ENCODE measurements around the gene ABCA4. TPM values are rescaled to one million over a fixed set of nuclear protein-coding genes. Genes with fewer than 3 reads are reported as not detected.
"Not testable (repeated sequence)": the region's sequence is repeated elsewhere in the genome, so short reads cannot be mapped to it uniquely, and the experiment has no call there.

The ABCA4 gene
- polyA plus RNA-seq, 1 experiment = 0.17 TPM

- ChIA-PET CTCF (no interaction called here), POLR2A (no interaction called here)
- Histone ChIP-seq H3K27me3 (ENCODE audit: control insufficient read depth, insufficient read depth, low read length) (peaks cover 6% of the 10 kb centered on the region), H3K4me3 (ENCODE audit: low read depth, low read length) (no peak overlapping the region), H3K9me3 (ENCODE audit: control insufficient read depth, insufficient read depth, low read length) (peaks cover 2% of the 10 kb centered on the region; the same call in 1 of the 2 replicates), H3K27ac (ENCODE audit: low read depth, low read length) (no peak overlapping the region)
- no peak for DNase-seq (ENCODE audit: low read depth, low spot score)
- no peak for TF ChIP-seq CTCF (IDR thresholded peaks at IDR 0.05; ENCODE audit: low read depth, low read length)
These were observed 119.4 kb downstream of the ABCA4 start for GRCh38 chr1:94001397-94002045.

- CTCF ChIA-PET = no interaction called here
- H3K27me3 ChIP-seq (ENCODE audit: control insufficient read depth, insufficient read depth, low read length) = peaks cover 6% of the 10 kb centered on the region
- peaks cover 2% of the 10 kb centered on the region; the same call in 1 of the 2 replicates for H3K9me3 ChIP-seq (ENCODE audit: control insufficient read depth, insufficient read depth, low read length)
- no peak overlapping the region for H3K27ac ChIP-seq (ENCODE audit: low read depth, low read length)
- no peak for DNase-seq (ENCODE audit: low read depth, low spot score)
- H3K4me3 ChIP-seq (ENCODE audit: low read depth, low read length) = no peak overlapping the region
- POLR2A ChIA-PET = no interaction called here
- no peak for TF ChIP-seq CTCF (IDR thresholded peaks at IDR 0.05; ENCODE audit: low read depth, low read length)
These were observed 120.3 kb downstream of the ABCA4 start for GRCh38 chr1:94000510-94001282.

- peaks cover 2% of the 10 kb centered on the region; the same call in 1 of the 2 replicates for H3K9me3 ChIP-seq (ENCODE audit: control insufficient read depth, insufficient read depth, low read length)
- no peak overlapping the region for H3K4me3 ChIP-seq (ENCODE audit: low read depth, low read length)
- DNase-seq (ENCODE audit: low read depth, low spot score) = no peak
- no peak for TF ChIP-seq CTCF (IDR thresholded peaks at IDR 0.05; ENCODE audit: low read depth, low read length)
- no peak overlapping the region for H3K27ac ChIP-seq (ENCODE audit: low read depth, low read length)
- CTCF ChIA-PET = no interaction called here
- H3K27me3 ChIP-seq (ENCODE audit: control insufficient read depth, insufficient read depth, low read length) = peaks cover 8% of the 10 kb centered on the region
- POLR2A ChIA-PET = no interaction called here
These were observed 121.0 kb downstream of the ABCA4 start for GRCh38 chr1:93999840-94000415.

- CTCF ChIA-PET = interaction anchor here (0.8 to 1.0 kb wide), 2 partner anchors 9 to 47 kb away, joined by 3 to 5 read pairs; no protein-coding TSS in a partner anchor
- POLR2A ChIA-PET; H3K27me3 ChIP-seq (ENCODE audit: control insufficient read depth, insufficient read depth, low read length); H3K9me3 ChIP-seq (ENCODE audit: control insufficient read depth, insufficient read depth, low read length); H3K4me3 ChIP-seq (ENCODE audit: low read depth, low read length); DNase-seq (ENCODE audit: low read depth, low spot score); H3K27ac ChIP-seq (ENCODE audit: low read depth, low read length): not testable (repeated sequence)
These were observed 122.4 kb downstream of the ABCA4 start for GRCh38 chr1:93998532-93998931.

GRCh38 chr1:93997756-93998155, 123.2 kb downstream of the ABCA4 start:
- peaks cover 2% of the 10 kb centered on the region; the same call in 1 of the 2 replicates for H3K9me3 ChIP-seq (ENCODE audit: control insufficient read depth, insufficient read depth, low read length)
- H3K4me3 ChIP-seq (ENCODE audit: low read depth, low read length) = no peak overlapping the region
- no peak overlapping the region for H3K27ac ChIP-seq (ENCODE audit: low read depth, low read length)
- no peak for DNase-seq (ENCODE audit: low read depth, low spot score)
- no peak for TF ChIP-seq CTCF (IDR thresholded peaks at IDR 0.05; ENCODE audit: low read depth, low read length)
- ChIA-PET CTCF (interaction anchor here (0.8 to 1.0 kb wide), 2 partner anchors 8 to 47 kb away, joined by 3 to 5 read pairs; no protein-coding TSS in a partner anchor), POLR2A (no interaction called here)
- H3K27me3 ChIP-seq (ENCODE audit: control insufficient read depth, insufficient read depth, low read length) = peaks cover 8% of the 10 kb centered on the region
